GM18951 (cell line): Measurements from ENCODE around the gene SMIM3.
"Not testable (repeated sequence)": the region's sequence is repeated elsewhere in the genome, so short reads cannot be mapped to it uniquely, and the experiment has no call there.

Experiments used
- POLR2A ChIP-seq: IDR thresholded peaks from 4 replicates; pipeline ENCODE4 v1.6.1; 2011; ENCODE audit warnings: mild to moderate bottlenecking; ENCODE audit not compliant: insufficient read length, insufficient read depth; ENCODE audit errors: extremely low read depth
- in situ Hi-C: fragments of 300-500 bp; cut with MboI; formaldehyde crosslinking; loops from one replicate; pipeline ENCODE4 v1.12.0; 2022; ENCODE audit warnings: low sequenced_read_pairs, mixed read lengths, inconsistent platforms; ENCODE audit not compliant: unreplicated experiment

Gene SMIM3

GRCh38 chr5:150779397-150780186 lies 1.0 kb downstream of the SMIM3 start:
- no peak for TF ChIP-seq POLR2A
- in situ Hi-C loops = no loop called here

- in situ Hi-C loops = no loop called here
- no peak for TF ChIP-seq POLR2A
Observed at GRCh38 chr5:150780187-150780692, 1.7 kb downstream of the SMIM3 start.

- in situ Hi-C loops = no loop called here
- no peak for TF ChIP-seq POLR2A
Observed at GRCh38 chr5:150780816-150781221, 2.3 kb downstream of the SMIM3 start.

GRCh38 chr5:150781706-150782614 lies 3.4 kb downstream of the SMIM3 start:
- in situ Hi-C loops = no loop called here
- TF ChIP-seq POLR2A = no peak

GRCh38 chr5:150782850-150783249 lies 4.3 kb downstream of the SMIM3 start:
- in situ Hi-C loops = no loop called here
- TF ChIP-seq POLR2A = no peak

GRCh38 chr5:150783422-150783928 lies 4.9 kb downstream of the SMIM3 start:
- in situ Hi-C loops = no loop called here
- TF ChIP-seq POLR2A = no peak

- in situ Hi-C loops = no loop called here
Observed at GRCh38 chr5:150785950-150786349, 7.4 kb downstream of the SMIM3 start.

GRCh38 chr5:150786876-150787275 lies 8.3 kb downstream of the SMIM3 start:
- in situ Hi-C loops = no loop called here
- TF ChIP-seq POLR2A = no peak

More at GRCh38 chr5:150785950-150786349, 7.4 kb downstream of the SMIM3 start:
- no peak for TF ChIP-seq POLR2A

- TF ChIP-seq POLR2A = no peak
- in situ Hi-C loops = no loop called here
Observed at GRCh38 chr5:150787656-150788055, 9.1 kb downstream of the SMIM3 start.

- TF ChIP-seq POLR2A = no peak
- in situ Hi-C loops = no loop called here
Observed at GRCh38 chr5:150788977-150789376, 10.4 kb downstream of the SMIM3 start.

GRCh38 chr5:150789450-150789849 lies 10.9 kb downstream of the SMIM3 start:
- TF ChIP-seq POLR2A = no peak
- in situ Hi-C loops = no loop called here

GRCh38 chr5:150789943-150790611 lies 11.5 kb downstream of the SMIM3 start:
- no peak for TF ChIP-seq POLR2A
- in situ Hi-C loops = no loop called here

- TF ChIP-seq POLR2A = no peak
- in situ Hi-C loops = no loop called here
Observed at GRCh38 chr5:150791536-150791935, 13.0 kb downstream of the SMIM3 start.

- in situ Hi-C loops = not testable (repeated sequence)
Observed at GRCh38 chr5:150793423-150793888, 14.9 kb downstream of the SMIM3 start.
